ENCODE results near the gene MCUB. TPM values are rescaled to one million over a fixed set of nuclear protein-coding genes. Genes with fewer than 3 reads are reported as not detected.

Gene MCUB
- total RNA-seq, 1 donor from 2014 or later, result 17.1 TPM

DNA sequence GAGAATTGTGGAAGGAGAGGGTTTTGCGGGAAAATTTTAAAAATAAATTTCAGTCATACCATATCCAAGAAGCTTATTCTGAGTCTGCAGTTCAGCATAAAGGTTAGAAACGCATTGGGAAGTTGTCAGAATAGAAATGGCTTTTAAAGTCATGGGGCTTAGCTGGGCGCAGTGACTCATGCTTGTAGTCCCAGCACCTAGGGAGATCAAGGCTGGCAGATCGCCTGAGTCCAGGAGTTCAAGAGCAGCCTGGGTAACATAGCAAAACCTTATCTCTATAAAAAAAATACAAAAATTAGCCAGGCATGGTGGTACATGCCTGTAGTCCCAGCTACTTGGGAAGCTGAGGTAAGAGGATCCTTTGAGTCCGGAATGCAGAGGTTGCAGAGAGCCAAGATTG is 173.7 kb downstream of the MCUB start:
- no peaks in the 10 kb centered on the region for H3K9me3 ChIP-seq
- TF ChIP-seq CTCF (IDR thresholded peaks at IDR 0.05), result no peak
- intact Hi-C loops (cut with DNase I), result no loop called here
- DNase-seq (no peak), ATAC-seq (no peak)
- H3K36me3 ChIP-seq, result no peaks in the 10 kb centered on the region
- H3K4me3 ChIP-seq, result no peak overlapping the region
- H3K4me1 ChIP-seq, result peaks cover 5% of the 10 kb centered on the region
- no peaks in the 10 kb centered on the region for H3K27me3 ChIP-seq (ENCODE audit: low read depth)
- no peak overlapping the region for H3K27ac ChIP-seq

DNA sequence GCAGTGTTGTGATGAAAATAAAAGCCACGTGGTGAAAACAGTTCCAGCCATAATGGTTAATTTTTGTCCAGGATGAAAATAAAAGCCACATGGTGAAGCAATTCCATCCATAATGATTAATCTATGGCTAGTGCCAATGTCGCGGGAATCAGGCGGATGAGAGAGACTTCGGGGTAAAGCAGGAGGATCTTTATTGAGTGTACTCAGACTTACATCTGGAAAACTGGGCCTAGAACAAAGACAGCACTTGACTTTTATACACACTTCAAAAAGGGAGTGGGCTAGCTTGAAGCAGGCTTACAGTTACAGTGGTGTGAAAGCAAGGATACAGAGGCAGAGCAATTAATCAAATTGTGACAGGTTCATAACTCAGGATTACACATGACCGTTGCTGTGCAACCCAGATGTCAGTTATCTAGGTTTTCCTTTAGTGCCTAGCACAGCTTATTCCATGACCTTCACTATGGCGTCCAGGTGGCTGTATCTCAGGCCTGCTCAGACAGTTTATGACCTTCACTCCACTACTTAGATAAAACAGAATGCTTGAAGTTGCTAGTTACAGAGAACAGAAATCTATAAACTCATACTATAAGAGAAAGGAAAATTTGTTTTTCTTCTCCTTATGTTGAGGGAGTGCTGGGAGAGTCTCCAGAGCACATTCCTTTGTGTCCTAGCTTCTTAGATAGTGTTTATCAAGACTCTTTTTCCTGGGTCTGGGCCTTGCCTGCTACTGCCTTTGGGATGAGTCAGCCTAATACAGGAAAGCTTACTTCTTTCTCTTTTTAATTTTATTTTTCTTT is 175.7 kb downstream of the MCUB start:
- ATAC-seq (no peak), DNase-seq (no peak)
- TF ChIP-seq CTCF (IDR thresholded peaks at IDR 0.05), result no peak
- Histone ChIP-seq H3K36me3 (peaks cover 2% of the 10 kb centered on the region), H3K9me3 (no peaks in the 10 kb centered on the region), H3K4me3 (no peak overlapping the region), H3K27ac (no peak overlapping the region), H3K4me1 (no peaks in the 10 kb centered on the region), H3K27me3 (ENCODE audit: low read depth) (no peaks in the 10 kb centered on the region)
- intact Hi-C loops (cut with DNase I), result no loop called here

Other genes starting within 250 kb of the MCUB start
- gene SEC24B, start 126.4 kb upstream of the MCUB start, total RNA-seq, result 35.0 TPM
- 22.5 TPM for gene CASP6, start 143.2 kb downstream of the MCUB start, total RNA-seq
- 32.0 TPM for gene PLA2G12A, start 169.8 kb downstream of the MCUB start, total RNA-seq
- gene CFI, start 241.8 kb downstream of the MCUB start, total RNA-seq, result 54.8 TPM